ENCODE measurements around the gene ARL15. TPM values are rescaled to one million over a fixed set of nuclear protein-coding genes. Genes with fewer than 3 reads are reported as not detected.
"Not testable (repeated sequence)": the region's sequence is repeated elsewhere in the genome, so short reads cannot be mapped to it uniquely, and the experiment has no call there.

Gene ARL15
- 10 to 100 TPM; 13.0 to 52.7 (median 17.1) TPM for total RNA-seq

GRCh38 chr5:54310433-54311175 lies at the start of gene ARL15:
TSS of gene ARL15 (minus strand) at chr5:54310573.
- Histone ChIP-seq H3K36me3 (no peaks in the 10 kb centered on the region), H3K4me3 (peak within 1 kb of the TSS; percentile 56 to 96 (median 91)), H3K27ac (peak within 1 kb of the TSS; percentile 38 to 89 (median 79)), H3K4me1 (peaks cover 0 to 21% (median 6%) of the 10 kb centered on the region in 4 donors), H3K9me3 (no peaks in the 10 kb centered on the region), H3K27me3 (no peaks in the 10 kb centered on the region)
- TF ChIP-seq EP300 (IDR thresholded peaks at IDR 0.05) (peak; percentile 29 to 99), CTCF (IDR thresholded peaks at IDR 0.05) (peak in 1 of 5 experiments; percentile 43), POLR2A (IDR thresholded peaks at IDR 0.05) (peak; percentile 98 to 100)
- peak; percentile 98 to 99 for DNase-seq (ENCODE audit: low spot score in 2 of 2)
- 1% methylated on average over 46 to 50 of the region's 50 CpGs for WGBS, 2 donors

- no peaks in the 10 kb centered on the region for H3K9me3 ChIP-seq
- no peak overlapping the region for H3K4me3 ChIP-seq
- TF ChIP-seq CTCF (IDR thresholded peaks at IDR 0.05) (no peak), EP300 (IDR thresholded peaks at IDR 0.05) (no peak), POLR2A (IDR thresholded peaks at IDR 0.05) (no peak)
- no peaks in the 10 kb centered on the region for H3K27me3 ChIP-seq
- H3K36me3 ChIP-seq: no peaks in the 10 kb centered on the region
- H3K4me1 ChIP-seq: no peaks in the 10 kb centered on the region
- 34 to 42% methylated on average over 5 of the region's 5 CpGs for WGBS, 2 donors
- no peak overlapping the region for H3K27ac ChIP-seq
- DNase-seq (ENCODE audit: low spot score in 2 of 2): no peak
These were observed 49.7 kb upstream of the ARL15 start for GRCh38 chr5:54360089-54360488.

- Histone ChIP-seq H3K36me3 (no peaks in the 10 kb centered on the region), H3K27me3 (no peaks in the 10 kb centered on the region), H3K4me1 (no peaks in the 10 kb centered on the region), H3K4me3 (no peak overlapping the region), H3K9me3 (peaks cover 0 to 18% (median 0%) of the 10 kb centered on the region in 4 donors), H3K27ac (no peak overlapping the region)
- WGBS, 2 donors: 41 to 51% methylated on average over 4 of the region's 4 CpGs
- no peak for DNase-seq (ENCODE audit: low spot score in 2 of 2)
- TF ChIP-seq CTCF (IDR thresholded peaks at IDR 0.05) (no peak), POLR2A (IDR thresholded peaks at IDR 0.05) (no peak), EP300 (IDR thresholded peaks at IDR 0.05) (no peak)
These were observed 47.2 kb upstream of the ARL15 start for GRCh38 chr5:54357408-54358058.

GRCh38 chr5:54353933-54354564 lies 43.7 kb upstream of the ARL15 start:
- peaks cover 0 to 18% (median 0%) of the 10 kb centered on the region in 4 donors for H3K9me3 ChIP-seq
- H3K4me3 ChIP-seq; H3K27me3 ChIP-seq; DNase-seq (ENCODE audit: low spot score in 2 of 2); H3K27ac ChIP-seq; H3K4me1 ChIP-seq; H3K36me3 ChIP-seq: not testable (repeated sequence)

GRCh38 chr5:54352580-54352979 lies 42.2 kb upstream of the ARL15 start:
- H3K4me3 ChIP-seq; H3K27ac ChIP-seq; H3K27me3 ChIP-seq; DNase-seq (ENCODE audit: low spot score in 2 of 2); H3K4me1 ChIP-seq; H3K36me3 ChIP-seq: not testable (repeated sequence)
- WGBS, 2 donors: 0 to 32% methylated on average over 1 of the region's 1 CpG
- peaks cover 0 to 19% (median 0%) of the 10 kb centered on the region in 4 donors for H3K9me3 ChIP-seq
